Measurements from ENCODE around the gene GALNTL6. TPM values are rescaled to one million over a fixed set of nuclear protein-coding genes. Genes with fewer than 3 reads are reported as not detected.

The GALNTL6 gene
- total and polyA plus RNA-seq, 9 of the 15 experiments (the other 6 are each of a cell fraction or from before 2014, with no cell fraction given), result 0.18 to 0.50 (median 0.29) TPM

DNA sequence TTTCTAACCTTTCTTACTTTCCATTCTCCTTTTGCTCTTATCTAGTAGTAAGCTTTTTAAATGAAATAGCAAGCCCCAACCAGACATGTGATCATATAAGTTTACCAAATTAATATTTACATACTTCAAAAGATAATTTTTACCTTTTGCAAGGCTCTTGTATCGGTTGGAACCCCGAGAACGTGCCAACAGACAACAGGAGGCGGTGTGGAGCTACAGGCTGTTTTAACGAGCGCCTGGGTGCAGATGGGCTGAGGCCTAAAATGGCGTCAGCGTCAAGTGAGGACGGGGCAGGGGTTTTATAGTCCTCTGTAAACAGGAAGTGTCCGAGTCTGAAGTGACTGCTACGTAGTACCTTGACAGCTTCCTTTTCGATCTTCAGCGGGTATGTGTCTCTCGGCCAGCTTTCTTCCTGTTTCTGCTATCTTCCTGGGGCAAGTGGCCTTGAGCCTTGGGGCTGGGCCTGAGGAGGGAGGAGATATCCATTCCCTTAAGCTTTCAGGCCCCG is 342.7 kb downstream of the GALNTL6 start (continued):
- no peak for TF ChIP-seq CHD7 (IDR thresholded peaks at IDR 0.05; ENCODE audit: low read depth, low read length)
- TF ChIP-seq ZNF3 (CRISPR knock-in tag; IDR thresholded peaks at IDR 0.05), result no peak
- no peak for TF ChIP-seq SMARCB1 (IDR thresholded peaks at IDR 0.05; ENCODE audit: insufficient read length, low read depth)
- TF ChIP-seq NFIC (IDR thresholded peaks at IDR 0.05), result no peak
- TF ChIP-seq E2F6 (IDR thresholded peaks at IDR 0.05; ENCODE audit: borderline replicate concordance in 1 of 2, extremely low read depth in 1 of 2, insufficient read depth in 1 of 2, insufficient read length in 1 of 2, low read depth in 1 of 2, low read length in 1 of 2, poor library complexity in 1 of 2, severe bottlenecking in 1 of 2), result no peak
- no peak for TF ChIP-seq HDAC6 (IDR thresholded peaks at IDR 0.05; ENCODE audit: low read depth, low read length)
- TF ChIP-seq GATA2 (CRISPR knock-in tag; IDR thresholded peaks at IDR 0.05), result no peak
- no peak for TF ChIP-seq ZNF133 (CRISPR knock-in tag; IDR thresholded peaks at IDR 0.05)
- TF ChIP-seq, protein P1, sequence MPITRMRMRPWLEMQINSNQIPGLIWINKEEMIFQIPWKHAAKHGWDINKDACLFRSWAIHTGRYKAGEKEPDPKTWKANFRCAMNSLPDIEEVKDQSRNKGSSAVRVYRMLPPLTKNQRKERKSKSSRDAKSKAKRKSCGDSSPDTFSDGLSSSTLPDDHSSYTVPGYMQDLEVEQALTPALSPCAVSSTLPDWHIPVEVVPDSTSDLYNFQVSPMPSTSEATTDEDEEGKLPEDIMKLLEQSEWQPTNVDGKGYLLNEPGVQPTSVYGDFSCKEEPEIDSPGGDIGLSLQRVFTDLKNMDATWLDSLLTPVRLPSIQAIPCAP (CRISPR knock-in tag; IDR thresholded peaks at IDR 0.05; ENCODE audit: borderline replicate concordance), result no peak
- TF ChIP-seq ZNF707 (CRISPR knock-in tag; conservative IDR thresholded peaks at IDR 0.05), result no peak
- TF ChIP-seq RBM15 (IDR thresholded peaks at IDR 0.05; ENCODE audit: insufficient read depth, low read length), result no peak
- TF ChIP-seq MAFF (IDR thresholded peaks at IDR 0.05; ENCODE audit: low read length), result no peak
- no peak for TF ChIP-seq ZNF232 (CRISPR knock-in tag; IDR thresholded peaks at IDR 0.05)

Data from K562 (cell line).